GM23338 (cell line): Measurements from ENCODE around the gene HK2.

ENCODE experiments used
- CREB1 ChIP-seq: fragments of 250-450 bp; sonication (Bioruptor Pico); IDR thresholded peaks from 2 replicates; pipeline ENCODE4 v1.5.0; 2020; ENCODE audit warnings: low read depth, mild to moderate bottlenecking, moderate library complexity
- ETS1 ChIP-seq: IDR thresholded peaks from 2 replicates; pipeline ENCODE4 v1.6.1; 2016; ENCODE audit warnings: antibody characterized with exemption
- EZH2 ChIP-seq: fragments of 200-600 bp; sonication (generic); IDR thresholded peaks from one replicate; pipeline ENCODE4 v1.8.0; 2017; ENCODE audit warnings: antibody characterized with exemption, mild to moderate bottlenecking, low read depth; ENCODE audit not compliant: unreplicated experiment
- EZH2phosphoT487 ChIP-seq: fragments of 200-600 bp; sonication (generic); IDR thresholded peaks from one replicate; pipeline ENCODE4 v1.8.1; 2018; ENCODE audit warnings: antibody characterized with exemption; ENCODE audit not compliant: unreplicated experiment
- JUNB ChIP-seq: IDR thresholded peaks from one replicate; pipeline ENCODE4 v1.6.1; 2016; ENCODE audit warnings: antibody characterized with exemption; ENCODE audit not compliant: unreplicated experiment
- NANOG ChIP-seq: IDR thresholded peaks from 2 replicates; pipeline ENCODE4 v1.6.1; 2016; ENCODE audit warnings: antibody characterized with exemption, borderline replicate concordance
- POLR2AphosphoS5 ChIP-seq: IDR thresholded peaks from 2 replicates; pipeline ENCODE4 v1.6.1; 2016; ENCODE audit warnings: antibody characterized with exemption, low read depth
- STAT1 ChIP-seq: IDR thresholded peaks from one replicate; pipeline ENCODE4 v1.6.1; 2016; ENCODE audit warnings: antibody characterized with exemption; ENCODE audit not compliant: unreplicated experiment
- ZNF114 ChIP-seq: fragments of 250-450 bp; sonication (Bioruptor Pico); IDR thresholded peaks from 2 replicates; pipeline ENCODE4 v1.5.0; 2020; ENCODE audit warnings: mild to moderate bottlenecking, moderate library complexity
- ZNF331 ChIP-seq: fragments of 250-450 bp; sonication (Bioruptor Pico); IDR thresholded peaks from 2 replicates; pipeline ENCODE4 v1.5.0; 2020; ENCODE audit warnings: low read depth, mild to moderate bottlenecking, moderate library complexity
- TF ChIP-seq, protein P1 (sequence below), 2 experiments: fragments of 200-600 bp in 1 of 2; sonication (generic) in 1 of 2; conservative IDR thresholded peaks; 2 replicates each; pipeline versions ENCODE4 v1.5.1 to v1.6.1; 2016 to 2017; ENCODE audit warnings: antibody characterized with exemption in 2 of 2, low read depth in 2 of 2, mild to moderate bottlenecking in 2 of 2, moderate library complexity in 1 of 2
- TF ChIP-seq, protein P2 (sequence below): IDR thresholded peaks from one replicate; pipeline ENCODE4 v1.6.1; 2018; ENCODE audit warnings: antibody characterized with exemption; ENCODE audit not compliant: unreplicated experiment

GRCh38 chr2:74822771-74823566 lies 11.0 kb upstream of the HK2 start:
- TF ChIP-seq, protein P1, sequence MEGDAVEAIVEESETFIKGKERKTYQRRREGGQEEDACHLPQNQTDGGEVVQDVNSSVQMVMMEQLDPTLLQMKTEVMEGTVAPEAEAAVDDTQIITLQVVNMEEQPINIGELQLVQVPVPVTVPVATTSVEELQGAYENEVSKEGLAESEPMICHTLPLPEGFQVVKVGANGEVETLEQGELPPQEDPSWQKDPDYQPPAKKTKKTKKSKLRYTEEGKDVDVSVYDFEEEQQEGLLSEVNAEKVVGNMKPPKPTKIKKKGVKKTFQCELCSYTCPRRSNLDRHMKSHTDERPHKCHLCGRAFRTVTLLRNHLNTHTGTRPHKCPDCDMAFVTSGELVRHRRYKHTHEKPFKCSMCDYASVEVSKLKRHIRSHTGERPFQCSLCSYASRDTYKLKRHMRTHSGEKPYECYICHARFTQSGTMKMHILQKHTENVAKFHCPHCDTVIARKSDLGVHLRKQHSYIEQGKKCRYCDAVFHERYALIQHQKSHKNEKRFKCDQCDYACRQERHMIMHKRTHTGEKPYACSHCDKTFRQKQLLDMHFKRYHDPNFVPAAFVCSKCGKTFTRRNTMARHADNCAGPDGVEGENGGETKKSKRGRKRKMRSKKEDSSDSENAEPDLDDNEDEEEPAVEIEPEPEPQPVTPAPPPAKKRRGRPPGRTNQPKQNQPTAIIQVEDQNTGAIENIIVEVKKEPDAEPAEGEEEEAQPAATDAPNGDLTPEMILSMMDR (conservative IDR thresholded peaks at IDR 0.05; ENCODE audit: low read depth in 2 of 2), result no peak
- TF ChIP-seq CREB1 (no peak), POLR2AphosphoS5 (no peak), EZH2phosphoT487 (no peak), ETS1 (no peak), ZNF114 (no peak), JUNB (no peak), ZNF331 (CRISPR knock-in tag) (no peak), EZH2 (no peak), STAT1 (no peak), NANOG (no peak)
- TF ChIP-seq, protein P2, sequence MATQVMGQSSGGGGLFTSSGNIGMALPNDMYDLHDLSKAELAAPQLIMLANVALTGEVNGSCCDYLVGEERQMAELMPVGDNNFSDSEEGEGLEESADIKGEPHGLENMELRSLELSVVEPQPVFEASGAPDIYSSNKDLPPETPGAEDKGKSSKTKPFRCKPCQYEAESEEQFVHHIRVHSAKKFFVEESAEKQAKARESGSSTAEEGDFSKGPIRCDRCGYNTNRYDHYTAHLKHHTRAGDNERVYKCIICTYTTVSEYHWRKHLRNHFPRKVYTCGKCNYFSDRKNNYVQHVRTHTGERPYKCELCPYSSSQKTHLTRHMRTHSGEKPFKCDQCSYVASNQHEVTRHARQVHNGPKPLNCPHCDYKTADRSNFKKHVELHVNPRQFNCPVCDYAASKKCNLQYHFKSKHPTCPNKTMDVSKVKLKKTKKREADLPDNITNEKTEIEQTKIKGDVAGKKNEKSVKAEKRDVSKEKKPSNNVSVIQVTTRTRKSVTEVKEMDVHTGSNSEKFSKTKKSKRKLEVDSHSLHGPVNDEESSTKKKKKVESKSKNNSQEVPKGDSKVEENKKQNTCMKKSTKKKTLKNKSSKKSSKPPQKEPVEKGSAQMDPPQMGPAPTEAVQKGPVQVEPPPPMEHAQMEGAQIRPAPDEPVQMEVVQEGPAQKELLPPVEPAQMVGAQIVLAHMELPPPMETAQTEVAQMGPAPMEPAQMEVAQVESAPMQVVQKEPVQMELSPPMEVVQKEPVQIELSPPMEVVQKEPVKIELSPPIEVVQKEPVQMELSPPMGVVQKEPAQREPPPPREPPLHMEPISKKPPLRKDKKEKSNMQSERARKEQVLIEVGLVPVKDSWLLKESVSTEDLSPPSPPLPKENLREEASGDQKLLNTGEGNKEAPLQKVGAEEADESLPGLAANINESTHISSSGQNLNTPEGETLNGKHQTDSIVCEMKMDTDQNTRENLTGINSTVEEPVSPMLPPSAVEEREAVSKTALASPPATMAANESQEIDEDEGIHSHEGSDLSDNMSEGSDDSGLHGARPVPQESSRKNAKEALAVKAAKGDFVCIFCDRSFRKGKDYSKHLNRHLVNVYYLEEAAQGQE, result no peak
